SK-N-SH treated with all-trans-retinoic acid at 6 μM for 48 hours (cell line): ENCODE results near the gene EXD2.
A peak's percentile ranks its signal among the peaks of the same experiment; 100 is the strongest.

Experiments used
- ARNTL ChIP-seq: fragments of 450-650 bp; formaldehyde crosslinking; IDR thresholded peaks from 2 replicates; pipeline ENCODE4 v1.5.0; 2020; ENCODE audit warnings: low read depth, mild to moderate bottlenecking, moderate library complexity, borderline replicate concordance
- BACH2 ChIP-seq: fragments of 250-450 bp; sonication (Bioruptor Pico); IDR thresholded peaks from 2 replicates; pipeline ENCODE4 v1.9.0; 2021; ENCODE audit warnings: mild to moderate bottlenecking, borderline replicate concordance
- CREB5 ChIP-seq: fragments of 250-450 bp; sonication (Bioruptor Pico); IDR thresholded peaks from 2 replicates; pipeline ENCODE4 v1.5.1; 2020; ENCODE audit warnings: low read depth, mild to moderate bottlenecking, moderate library complexity
- CSDC2 ChIP-seq: fragments of 250-450 bp; sonication (Bioruptor Pico); IDR thresholded peaks from 2 replicates; pipeline ENCODE4 v1.5.0; 2020; ENCODE audit warnings: mild to moderate bottlenecking, moderate library complexity
- ESRRG ChIP-seq: fragments of 250-450 bp; sonication (Bioruptor Pico); IDR thresholded peaks from 2 replicates; pipeline ENCODE4 v1.6.1; 2021; ENCODE audit warnings: mild to moderate bottlenecking
- PATZ1 ChIP-seq: fragments of 250-450 bp; sonication (Bioruptor Pico); IDR thresholded peaks from 2 replicates; pipeline ENCODE4 v1.8.0; 2020; ENCODE audit warnings: mild to moderate bottlenecking, moderate library complexity, borderline replicate concordance
- PPARA ChIP-seq: fragments of 250-450 bp; sonication (Bioruptor Pico); IDR thresholded peaks from 2 replicates; pipeline ENCODE4 v1.5.0; 2020; ENCODE audit warnings: mild to moderate bottlenecking, borderline replicate concordance
- SNAI2 ChIP-seq: fragments of 250-450 bp; sonication (Bioruptor Pico); IDR thresholded peaks from 2 replicates; pipeline ENCODE4 v1.5.0; 2020; ENCODE audit warnings: mild to moderate bottlenecking, moderate library complexity
- TOX ChIP-seq: fragments of 250-450 bp; sonication (Bioruptor Pico); IDR thresholded peaks from 2 replicates; pipeline ENCODE4 v1.8.0; 2021; ENCODE audit warnings: mild to moderate bottlenecking, moderate library complexity, borderline replicate concordance
- ZC3H10 ChIP-seq: fragments of 250-450 bp; sonication (Bioruptor Pico); IDR thresholded peaks from 2 replicates; pipeline ENCODE4 v1.5.1; 2021; ENCODE audit warnings: mild to moderate bottlenecking, moderate library complexity
- ZFP3 ChIP-seq: fragments of 250-450 bp; sonication (Bioruptor Pico); IDR thresholded peaks from 2 replicates; pipeline ENCODE4 v1.5.0; 2020; ENCODE audit warnings: mild to moderate bottlenecking, moderate library complexity
- ZFP30 ChIP-seq: fragments of 450-650 bp; formaldehyde crosslinking; IDR thresholded peaks from 2 replicates; pipeline ENCODE4 v1.5.0; 2022; ENCODE audit warnings: mild to moderate bottlenecking, moderate library complexity
- ZNF70 ChIP-seq: fragments of 450-650 bp; formaldehyde crosslinking; IDR thresholded peaks from 2 replicates; pipeline ENCODE4 v1.5.0; 2020; ENCODE audit warnings: mild to moderate bottlenecking, moderate library complexity
- ZNF8 ChIP-seq: fragments of 450-650 bp; formaldehyde crosslinking; IDR thresholded peaks from 2 replicates; pipeline ENCODE4 v1.5.0; 2020; ENCODE audit warnings: mild to moderate bottlenecking, moderate library complexity

- TF ChIP-seq ESRRG (CRISPR knock-in tag) (no peak), PATZ1 (no peak), ZFP3 (CRISPR knock-in tag) (peak; percentile 75), ARNTL (CRISPR knock-in tag) (no peak), CSDC2 (0 out of 2 replicates have a peak, but pooled peaks have one; percentile 66), PPARA (CRISPR knock-in tag) (no peak), ZFP30 (CRISPR knock-in tag) (no peak), ZC3H10 (CRISPR knock-in tag) (no peak), BACH2 (CRISPR knock-in tag) (no peak), CREB5 (CRISPR knock-in tag) (no peak), ZNF8 (CRISPR knock-in tag) (no peak), SNAI2 (CRISPR knock-in tag) (no peak), ZNF70 (CRISPR knock-in tag) (no peak), TOX (CRISPR knock-in tag) (no peak)
These were observed 38.0 kb upstream of the EXD2 start for GRCh38 chr14:69153152-69153872.
